Caco-2 (cell line): ENCODE measurements around the gene KRTAP21-3. TPM values are rescaled to one million over a fixed set of nuclear protein-coding genes. Genes with fewer than 3 reads are reported as not detected.

Experiments used
- BruUV-seq: library from RNA; stranded (reverse); fragments of 400-500 nt; replicated peaks from 2 replicates; lab custom pipeline; 2021; lab: Mats Ljungman, UMichigan
- CTCF ChIA-PET: fragments of 300-600 bp; sonication (Branson Sonifier 250); formaldehyde crosslinking; loops from one replicate; lab custom pipeline; 2022; ENCODE audit warnings: antibody characterized with exemption; lab: Charles Lee
- POLR2A ChIA-PET: fragments of 300-600 bp; sonication (Branson Sonifier 250); formaldehyde crosslinking; loops from one replicate; lab custom pipeline; 2022; ENCODE audit warnings: antibody characterized with exemption; lab: Charles Lee
- DNase-seq, 2 experiments: peaks; one replicate each; pipeline versions ENCODE4 v3.0.0 to v3.0.0-alpha.2; 2020 to 2022
- H3K27me3 ChIP-seq: replicated peaks from 2 replicates; pipeline ENCODE4 v1.6.0; 2011; ENCODE audit warnings: low read length; ENCODE audit not compliant: control insufficient read depth, insufficient read depth
- H3K36me3 ChIP-seq: 2 replicates; pipeline ENCODE4 v1.5.1; 2011; ENCODE audit warnings: low read length; ENCODE audit not compliant: control insufficient read depth, insufficient read depth
- H3K4me1 ChIP-seq: fragments of 250-450 bp; sonication (Bioruptor Pico); 2 replicates; pipeline ENCODE4 v1.5.1; 2020; ENCODE audit warnings: mild to moderate bottlenecking
- H3K4me3 ChIP-seq: 2 replicates; pipeline ENCODE4 v1.5.1; 2011; ENCODE audit warnings: low read depth, mild to moderate bottlenecking, control low read depth, low read length
- H3K9me3 ChIP-seq: fragments of 250-450 bp; sonication (Bioruptor Pico); 2 replicates; pipeline ENCODE4 v1.5.1; 2020; ENCODE audit warnings: mild to moderate bottlenecking, moderate library complexity
- H3K27ac Mint-ChIP-seq: one replicate; pipeline ENCODE4 v1.8.0; 2022; ENCODE audit warnings: mixed read lengths; ENCODE audit not compliant: unreplicated experiment
- H3K27me3 Mint-ChIP-seq: one replicate; pipeline ENCODE4 v1.8.0; 2022; ENCODE audit warnings: mixed read lengths; ENCODE audit not compliant: insufficient read depth, unreplicated experiment
- H3K36me3 Mint-ChIP-seq: one replicate; pipeline ENCODE4 v1.8.0; 2022; ENCODE audit warnings: mild to moderate bottlenecking, mixed read lengths; ENCODE audit not compliant: insufficient read depth, unreplicated experiment
- H3K4me1 Mint-ChIP-seq: one replicate; pipeline ENCODE4 v1.8.0; 2022; ENCODE audit warnings: low read depth, mixed read lengths; ENCODE audit not compliant: unreplicated experiment
- H3K4me3 Mint-ChIP-seq: one replicate; pipeline ENCODE4 v1.8.0; 2022; ENCODE audit warnings: mild to moderate bottlenecking, moderate library complexity, mixed read lengths; ENCODE audit not compliant: unreplicated experiment
- H3K9me3 Mint-ChIP-seq: one replicate; pipeline ENCODE4 v1.8.0; 2022; ENCODE audit warnings: mixed read lengths; ENCODE audit not compliant: unreplicated experiment
- intact Hi-C: fragments of 100-400 bp; cut with micrococcal nuclease; formaldehyde crosslinking; loops from one replicate; pipeline ENCODE4 v1.10.0; 2022; ENCODE audit not compliant: unreplicated experiment
- total RNA-seq: library from RNA; stranded (reverse); gene quantifications from 2 replicates; pipeline ENCODE4 v1.2.3, GENCODE V29; 2022
- TF ChIP-seq, protein P1 (sequence below), 2 experiments: fragments of 200-600 bp in 1 of 2; IDR thresholded peaks; 1 replicate in 1 of 2; 2 replicates in 1 of 2; pipeline versions ENCODE4 v1.5.1 to v1.8.0; 2011 to 2022; ENCODE audit warnings: antibody characterized with exemption in 1 of 2, control low read depth in 1 of 2, inconsistent platforms in 1 of 2, low read depth in 1 of 2, low read length in 1 of 2, mild to moderate bottlenecking in 1 of 2, moderate library complexity in 1 of 2; ENCODE audit not compliant: insufficient read depth in 1 of 2, severe bottlenecking in 1 of 2, unreplicated experiment in 1 of 2

Gene KRTAP21-3
- total RNA-seq, 1 experiment from 2014 or later = not detected

DNA sequence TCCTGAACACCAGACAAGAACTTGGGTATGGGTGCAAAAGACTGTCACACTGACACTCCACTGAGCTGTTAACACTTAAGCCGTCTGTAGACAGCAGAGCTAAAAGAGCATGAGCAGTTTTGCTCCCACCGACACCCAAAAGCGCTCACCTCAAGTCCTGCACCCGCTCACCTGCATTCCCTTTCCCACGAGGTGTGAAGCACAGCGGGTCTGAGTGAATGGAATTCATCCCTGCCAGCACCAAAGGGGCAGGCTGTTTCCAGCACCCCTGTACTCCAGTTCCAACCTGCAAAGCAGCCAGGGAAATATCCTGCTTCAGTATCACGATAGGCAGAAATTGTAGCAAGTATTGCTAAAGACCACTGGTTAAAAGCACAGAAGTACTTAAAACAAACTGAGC, 28.8 kb downstream of the KRTAP21-3 start:
- no TSS peak for BruUV-seq
- Mint-ChIP-seq H3K27me3 (no peaks in the 10 kb centered on the region), H3K4me1 (no peaks in the 10 kb centered on the region), H3K36me3 (no peaks in the 10 kb centered on the region), H3K9me3 (no peaks in the 10 kb centered on the region), H3K27ac (no peak overlapping the region), H3K4me3 (no peak overlapping the region)
- no peak for DNase-seq
- H3K4me3 ChIP-seq = no peak overlapping the region
- ChIA-PET POLR2A (no interaction called here), CTCF (no interaction called here)
- no peaks in the 10 kb centered on the region for H3K9me3 ChIP-seq
- TF ChIP-seq, protein P1, sequence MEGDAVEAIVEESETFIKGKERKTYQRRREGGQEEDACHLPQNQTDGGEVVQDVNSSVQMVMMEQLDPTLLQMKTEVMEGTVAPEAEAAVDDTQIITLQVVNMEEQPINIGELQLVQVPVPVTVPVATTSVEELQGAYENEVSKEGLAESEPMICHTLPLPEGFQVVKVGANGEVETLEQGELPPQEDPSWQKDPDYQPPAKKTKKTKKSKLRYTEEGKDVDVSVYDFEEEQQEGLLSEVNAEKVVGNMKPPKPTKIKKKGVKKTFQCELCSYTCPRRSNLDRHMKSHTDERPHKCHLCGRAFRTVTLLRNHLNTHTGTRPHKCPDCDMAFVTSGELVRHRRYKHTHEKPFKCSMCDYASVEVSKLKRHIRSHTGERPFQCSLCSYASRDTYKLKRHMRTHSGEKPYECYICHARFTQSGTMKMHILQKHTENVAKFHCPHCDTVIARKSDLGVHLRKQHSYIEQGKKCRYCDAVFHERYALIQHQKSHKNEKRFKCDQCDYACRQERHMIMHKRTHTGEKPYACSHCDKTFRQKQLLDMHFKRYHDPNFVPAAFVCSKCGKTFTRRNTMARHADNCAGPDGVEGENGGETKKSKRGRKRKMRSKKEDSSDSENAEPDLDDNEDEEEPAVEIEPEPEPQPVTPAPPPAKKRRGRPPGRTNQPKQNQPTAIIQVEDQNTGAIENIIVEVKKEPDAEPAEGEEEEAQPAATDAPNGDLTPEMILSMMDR (IDR thresholded peaks at IDR 0.05; ENCODE audit: insufficient read depth in 1 of 2, low read depth in 1 of 2, low read length in 1 of 2, severe bottlenecking in 1 of 2, unreplicated experiment in 1 of 2) = no peak
- intact Hi-C loops = no loop called here
- no peaks in the 10 kb centered on the region for H3K27me3 ChIP-seq
- H3K4me1 ChIP-seq = no peaks in the 10 kb centered on the region
- H3K36me3 ChIP-seq = no peaks in the 10 kb centered on the region

DNA sequence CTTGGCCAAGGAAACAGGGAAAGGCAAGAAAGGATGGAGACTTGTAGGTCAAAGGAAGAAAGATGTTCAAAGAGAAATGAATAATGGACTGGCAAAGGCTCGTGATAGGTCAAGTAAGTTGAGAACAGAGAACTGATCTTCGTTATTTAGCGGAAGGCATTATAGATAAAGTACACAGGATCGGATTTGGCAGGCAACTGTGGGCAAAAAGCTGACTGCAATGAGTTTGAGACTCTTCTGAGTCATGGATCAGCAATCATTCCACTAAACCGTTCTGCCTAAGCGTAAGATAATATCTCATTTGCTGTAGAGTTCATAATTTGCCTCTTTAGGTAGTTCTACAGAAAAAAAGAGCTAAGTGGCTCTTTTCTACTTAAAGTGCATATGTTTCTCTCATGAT, 34.1 kb downstream of the KRTAP21-3 start:
- no peak overlapping the region for H3K4me3 Mint-ChIP-seq
- intact Hi-C loops = no loop called here
- no peak for DNase-seq
- Histone ChIP-seq H3K36me3 (no peaks in the 10 kb centered on the region), H3K9me3 (no peaks in the 10 kb centered on the region), H3K4me1 (no peaks in the 10 kb centered on the region), H3K4me3 (no peak overlapping the region), H3K27me3 (no peaks in the 10 kb centered on the region)
- H3K4me1 Mint-ChIP-seq = no peaks in the 10 kb centered on the region
- peaks cover 11% of the 10 kb centered on the region for H3K27me3 Mint-ChIP-seq
- H3K9me3 Mint-ChIP-seq = no peaks in the 10 kb centered on the region
- H3K36me3 Mint-ChIP-seq = no peaks in the 10 kb centered on the region
- CTCF ChIA-PET = no interaction called here
- BruUV-seq = no TSS peak
- no peak overlapping the region for H3K27ac Mint-ChIP-seq
- POLR2A ChIA-PET = no interaction called here
- TF ChIP-seq, protein P1 (IDR thresholded peaks at IDR 0.05; ENCODE audit: insufficient read depth in 1 of 2, low read depth in 1 of 2, low read length in 1 of 2, severe bottlenecking in 1 of 2, unreplicated experiment in 1 of 2) = no peak

DNA sequence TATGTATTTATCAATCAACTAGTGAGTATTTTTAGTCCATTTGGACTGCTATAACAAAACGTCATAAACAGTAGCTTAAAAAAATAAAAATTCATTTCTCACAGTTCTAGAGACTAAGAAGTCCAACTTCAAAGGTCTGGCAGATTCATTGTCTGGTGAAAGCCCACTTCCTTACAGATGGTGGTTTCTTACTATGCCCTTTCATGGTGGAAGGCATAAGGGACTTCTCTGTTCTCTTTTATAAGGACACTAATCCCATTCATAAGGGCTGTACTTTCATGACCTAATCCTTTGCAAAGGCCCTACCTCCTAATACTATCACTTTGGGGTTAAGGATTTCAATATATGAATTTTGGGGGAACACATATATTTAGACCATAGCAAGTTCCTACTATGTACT, 38.0 kb downstream of the KRTAP21-3 start:
- Histone ChIP-seq H3K4me3 (no peak overlapping the region), H3K4me1 (no peaks in the 10 kb centered on the region; the same call in 1 of the 2 replicates), H3K27me3 (no peaks in the 10 kb centered on the region), H3K36me3 (no peaks in the 10 kb centered on the region), H3K9me3 (no peaks in the 10 kb centered on the region)
- intact Hi-C loops = no loop called here
- Mint-ChIP-seq H3K27me3 (peaks cover 14% of the 10 kb centered on the region), H3K9me3 (no peaks in the 10 kb centered on the region), H3K4me1 (no peaks in the 10 kb centered on the region), H3K27ac (no peak overlapping the region), H3K4me3 (no peak overlapping the region), H3K36me3 (no peaks in the 10 kb centered on the region)
- ChIA-PET POLR2A (no interaction called here), CTCF (no interaction called here)
- TF ChIP-seq, protein P1 (IDR thresholded peaks at IDR 0.05; ENCODE audit: insufficient read depth in 1 of 2, low read depth in 1 of 2, low read length in 1 of 2, severe bottlenecking in 1 of 2, unreplicated experiment in 1 of 2) = no peak
- no peak for DNase-seq
- BruUV-seq = no TSS peak
